GM23248 (cell line): ENCODE measurements around the gene ATP2C2. TPM values are rescaled to one million over a fixed set of nuclear protein-coding genes. Genes with fewer than 3 reads are reported as not detected.

Experiments used
- DNase-seq: peaks from one replicate; pipeline ENCODE4 v3.0.0-alpha.2; 2015
- H2AFZ ChIP-seq: fragments of 200-600 bp; sonication (generic); 2 replicates; pipeline ENCODE4 v1.6.1; 2016; ENCODE audit warnings: antibody characterized with exemption
- H3F3A ChIP-seq: fragments of 200-600 bp; sonication (generic); 2 replicates; pipeline ENCODE4 v1.6.1; 2016; ENCODE audit warnings: mild to moderate bottlenecking, antibody characterized with exemption, mixed run types; ENCODE audit not compliant: insufficient read depth
- H3K27ac ChIP-seq: fragments of 200-600 bp; sonication (generic); 2 replicates; pipeline ENCODE4 v1.5.1; 2016; ENCODE audit warnings: mild to moderate bottlenecking
- H3K27me3 ChIP-seq: fragments of 200-600 bp; sonication (generic); replicated peaks from 2 replicates; pipeline ENCODE4 v1.6.1; 2016; ENCODE audit warnings: mild to moderate bottlenecking; ENCODE audit not compliant: insufficient read depth
- H3K36me3 ChIP-seq: fragments of 200-600 bp; sonication (generic); 2 replicates; pipeline ENCODE4 v1.6.1; 2016; ENCODE audit warnings: low read depth, mild to moderate bottlenecking
- H3K4me1 ChIP-seq: fragments of 200-600 bp; sonication (generic); 2 replicates; pipeline ENCODE4 v1.6.1; 2016; ENCODE audit warnings: mild to moderate bottlenecking; ENCODE audit not compliant: insufficient read depth
- H3K4me2 ChIP-seq: fragments of 200-600 bp; sonication (generic); one replicate; pipeline ENCODE4 v1.6.1; 2016; ENCODE audit warnings: mild to moderate bottlenecking; ENCODE audit not compliant: unreplicated experiment
- H3K4me3 ChIP-seq: fragments of 200-600 bp; sonication (generic); 2 replicates; pipeline ENCODE4 v1.5.1; 2016; ENCODE audit warnings: mild to moderate bottlenecking
- H3K79me2 ChIP-seq: fragments of 200-600 bp; sonication (generic); 2 replicates; pipeline ENCODE4 v1.6.1; 2016; ENCODE audit warnings: mild to moderate bottlenecking; ENCODE audit not compliant: insufficient read depth
- H3K9ac ChIP-seq: fragments of 200-600 bp; sonication (generic); 2 replicates; pipeline ENCODE4 v1.6.1; 2016; ENCODE audit warnings: mild to moderate bottlenecking
- H3K9me2 ChIP-seq: fragments of 200-600 bp; sonication (generic); 2 replicates; pipeline ENCODE4 v1.6.1; 2016; ENCODE audit warnings: mixed run types, mild to moderate bottlenecking, moderate library complexity; ENCODE audit not compliant: insufficient read depth
- H3K9me3 ChIP-seq: fragments of 200-600 bp; sonication (generic); one replicate; pipeline ENCODE4 v1.6.1; 2017; ENCODE audit warnings: low read depth
- H4K20me1 ChIP-seq: fragments of 200-600 bp; sonication (generic); 2 replicates; pipeline ENCODE4 v1.6.0; 2016; ENCODE audit not compliant: insufficient read depth
- EZH2 ChIP-seq: fragments of 200-600 bp; sonication (generic); IDR thresholded peaks from 2 replicates; pipeline ENCODE4 v1.6.1; 2018; ENCODE audit warnings: antibody characterized with exemption, mild to moderate bottlenecking; ENCODE audit not compliant: insufficient read depth, poor library complexity, severe bottlenecking
- EZH2phosphoT487 ChIP-seq: fragments of 200-600 bp; sonication (generic); IDR thresholded peaks from 2 replicates; pipeline ENCODE4 v1.6.1; 2018; ENCODE audit warnings: antibody characterized with exemption, moderate library complexity, mild to moderate bottlenecking, low read depth; ENCODE audit not compliant: insufficient read depth
- WGBS, 2 experiments: methylation state at CpG; one replicate each; pipeline ENCODE4 v1.1.6; 2015 to 2017; ENCODE audit warnings: low lambda C conversion rate in 2 of 2, low coverage in 1 of 2; ENCODE audit errors: missing lambda C conversion rate in 2 of 2; 5-methylcytosine and 5-hydroxymethylcytosine counted together
- in situ Hi-C: fragments of 300-500 bp; cut with MboI; formaldehyde crosslinking; loops from 2 replicates; pipeline ENCODE4 v1.15.0; 2020
- polyA plus RNA-seq: library from polyadenylated mRNA; unstranded; fragments of >200 nt; fragmentation: Nextera tagmentation; extraction: Ambion mirVana; gene quantifications from 2 replicates; pipeline ENCODE4 v1.2.1, GENCODE V29; 2016
- total RNA-seq: library from RNA; depleted of rRNA; stranded (reverse); fragments of >200 nt; shearing (Covaris generic); gene quantifications from 2 replicates; pipeline ENCODE4 v1.2.3, GENCODE V29; 2014

ATP2C2 gene
- total and polyA plus RNA-seq, 2 experiments from 2014 or later, result 0.84 TPM; not detected in 1

DNA sequence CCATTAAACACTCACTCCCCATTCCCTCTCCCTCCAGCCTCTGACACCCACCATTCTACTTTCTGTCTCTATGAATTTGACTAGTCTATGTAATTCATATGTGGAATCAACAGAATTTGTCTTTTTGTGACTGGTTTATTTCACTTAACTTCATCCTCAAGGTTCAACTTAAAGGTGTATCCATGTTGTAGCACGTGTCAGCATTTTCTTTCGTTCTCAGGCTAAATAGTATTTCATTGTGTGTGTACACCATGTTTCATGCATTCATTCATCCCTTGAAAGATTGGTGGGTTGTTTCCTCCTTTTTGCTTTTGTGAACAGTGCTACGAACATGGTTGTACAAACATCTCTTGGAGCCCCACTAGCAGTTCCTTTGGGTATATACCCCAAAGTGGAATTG lies 36.0 kb downstream of the ATP2C2 start:
- Histone ChIP-seq H3K9ac (no peak overlapping the region), H3K9me3 (no peaks in the 10 kb centered on the region), H3K9me2 (no peaks in the 10 kb centered on the region), H3K79me2 (no peaks in the 10 kb centered on the region), H4K20me1 (no peaks in the 10 kb centered on the region), H3K27ac (no peak overlapping the region), H3K4me1 (no peaks in the 10 kb centered on the region), H3K36me3 (no peaks in the 10 kb centered on the region), H3F3A (no peaks in the 10 kb centered on the region), H3K27me3 (peaks cover 51% of the 10 kb centered on the region), H3K4me3 (no peak overlapping the region), H3K4me2 (no peak overlapping the region), H2AFZ (no peak overlapping the region)
- TF ChIP-seq EZH2 (no peak), EZH2phosphoT487 (no peak)
- no peak for DNase-seq
- in situ Hi-C loops, result no loop called here
- WGBS, 2 experiments, result 53% methylated on average over 3 of the region's 3 CpGs

DNA sequence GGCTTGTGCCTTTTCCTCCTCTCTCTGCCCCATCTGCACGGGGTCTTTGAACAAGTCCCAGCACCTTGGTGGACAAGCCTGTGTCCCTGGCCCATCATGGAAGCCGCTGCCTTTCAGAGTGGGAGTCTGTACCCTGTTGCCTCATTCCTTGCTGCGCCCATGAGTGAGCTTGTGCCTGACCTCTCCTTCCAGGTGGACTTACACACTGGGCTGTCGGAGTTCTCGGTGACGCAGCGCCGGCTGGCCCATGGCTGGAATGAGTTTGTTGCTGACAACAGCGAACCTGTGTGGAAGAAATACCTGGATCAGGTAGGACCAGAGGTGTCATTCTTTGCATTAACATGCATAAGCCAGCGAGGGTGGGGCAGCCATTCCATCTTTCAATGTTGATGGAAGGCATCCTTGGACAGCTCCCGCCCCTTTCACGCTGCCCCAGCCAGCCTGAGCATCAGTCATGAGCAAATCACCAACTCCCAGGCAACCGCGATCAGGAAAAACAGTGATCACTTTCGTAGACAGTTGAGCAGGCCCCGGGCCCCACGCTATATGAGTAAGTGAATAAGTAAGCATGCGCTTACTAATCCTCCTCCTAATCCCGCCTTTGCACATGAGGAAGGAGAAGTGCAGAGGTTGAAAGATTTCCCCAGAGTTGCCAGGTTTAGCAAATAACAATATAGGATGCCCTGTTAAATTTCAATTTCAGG lies 36.8 kb downstream of the ATP2C2 start:
- no peak overlapping the region for H3K9ac ChIP-seq
- H4K20me1 ChIP-seq, result no peaks in the 10 kb centered on the region
- in situ Hi-C loops, result no loop called here
- H3K36me3 ChIP-seq, result no peaks in the 10 kb centered on the region
- H3K4me3 ChIP-seq, result no peak overlapping the region
- H3K27ac ChIP-seq, result no peak overlapping the region
- TF ChIP-seq EZH2, result no peak
- TF ChIP-seq EZH2phosphoT487, result no peak
- no peaks in the 10 kb centered on the region for H3K9me2 ChIP-seq
- no peaks in the 10 kb centered on the region for H3K4me1 ChIP-seq
- WGBS, 2 experiments, result 72 to 75% methylated on average over 18 to 19 of the region's 19 CpGs
- H3K4me2 ChIP-seq, result no peak overlapping the region
- H3K27me3 ChIP-seq, result peaks cover 45% of the 10 kb centered on the region
- no peaks in the 10 kb centered on the region for H3F3A ChIP-seq
- H2AFZ ChIP-seq, result no peak overlapping the region
- H3K79me2 ChIP-seq, result no peaks in the 10 kb centered on the region
- no peaks in the 10 kb centered on the region for H3K9me3 ChIP-seq
- DNase-seq, result no peak

DNA sequence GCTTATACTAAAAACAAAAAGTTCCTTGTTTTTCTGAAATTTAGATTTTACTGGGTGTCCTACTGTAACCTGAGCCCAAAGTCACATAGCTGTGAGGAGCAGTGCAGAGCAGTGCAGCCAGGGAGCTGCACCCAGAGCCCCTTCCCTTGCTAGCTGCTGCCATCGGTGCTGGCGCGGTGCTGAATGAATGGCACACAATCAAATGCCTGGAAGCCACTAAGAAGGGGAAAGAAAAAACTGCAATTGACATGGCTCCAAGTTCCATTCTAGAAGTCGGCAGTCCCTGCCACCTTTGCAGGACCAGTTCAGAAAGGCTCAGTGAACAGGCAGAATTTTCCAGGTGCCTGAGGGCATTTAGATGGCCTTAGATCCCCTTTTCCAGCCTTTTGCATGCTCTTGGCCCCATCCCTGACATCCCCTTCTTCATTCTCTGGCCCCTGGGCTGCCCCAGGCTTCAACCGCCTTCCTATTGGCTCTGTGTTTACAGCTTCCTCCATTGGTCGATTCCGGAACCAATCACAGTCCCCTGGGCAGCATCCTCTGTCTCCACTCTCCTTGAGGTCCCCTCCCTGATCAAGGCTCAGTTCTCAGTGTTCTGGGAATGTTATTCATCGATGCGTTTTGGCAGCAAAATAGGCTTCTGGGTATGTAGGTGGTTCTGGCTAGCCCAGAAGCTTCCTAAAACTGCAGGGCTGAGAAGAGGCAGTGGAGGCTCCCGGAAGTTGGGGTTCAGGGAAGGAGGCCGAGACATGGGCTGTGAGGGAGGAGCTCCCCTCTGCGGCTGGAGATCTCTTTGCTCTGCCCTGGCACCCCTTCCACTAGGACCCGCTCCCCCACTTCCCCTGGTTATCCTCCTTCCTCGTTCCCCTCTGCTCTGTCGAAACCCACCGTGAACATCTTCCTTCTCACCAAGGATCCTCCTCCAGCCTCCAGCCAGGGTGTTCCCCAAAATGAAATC lies 37.9 kb downstream of the ATP2C2 start:
- in situ Hi-C loops, result no loop called here
- Histone ChIP-seq H3K4me2 (no peak overlapping the region), H3K27ac (no peak overlapping the region)

DNA sequence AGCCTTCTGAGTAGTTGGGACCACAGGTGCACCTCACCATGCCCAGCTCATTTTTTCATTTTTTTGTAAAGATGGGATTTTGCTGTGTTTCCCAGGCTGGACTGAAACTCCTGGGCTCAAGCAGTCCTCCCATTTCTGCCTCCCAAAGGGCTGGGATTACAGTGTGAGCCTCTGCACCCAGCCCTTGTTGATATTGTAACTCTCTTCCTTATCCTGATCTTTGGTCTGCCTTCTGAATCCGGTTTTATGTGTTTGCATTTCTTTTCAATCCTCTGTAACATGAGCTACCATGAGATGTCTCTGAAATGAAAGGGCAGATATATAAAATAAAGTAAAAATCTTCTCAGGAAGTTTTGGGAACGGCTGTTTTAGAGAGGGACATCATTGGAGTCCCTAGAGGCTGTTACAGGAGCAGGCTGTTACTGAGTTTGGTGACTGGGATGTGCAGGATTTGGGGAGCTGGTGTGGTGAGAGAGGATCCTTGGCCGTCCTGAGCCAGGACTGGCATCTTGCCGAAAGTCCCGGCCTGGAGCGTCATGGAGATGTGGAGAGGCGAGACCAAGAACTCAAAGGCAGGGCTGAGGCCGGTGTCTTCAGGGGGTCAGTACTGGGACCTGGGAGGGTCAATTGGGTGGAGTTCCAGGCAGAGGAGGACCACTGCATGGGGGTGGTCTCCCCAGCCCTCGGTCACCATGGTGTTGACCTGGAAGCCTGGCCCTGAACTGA lies 39.4 kb downstream of the ATP2C2 start:
- Histone ChIP-seq H3K27me3 (peaks cover 34% of the 10 kb centered on the region), H4K20me1 (no peaks in the 10 kb centered on the region), H3K4me2 (no peak overlapping the region), H2AFZ (no peak overlapping the region), H3K27ac (no peak overlapping the region), H3K36me3 (no peaks in the 10 kb centered on the region), H3K79me2 (no peaks in the 10 kb centered on the region), H3F3A (no peaks in the 10 kb centered on the region), H3K9ac (no peak overlapping the region), H3K4me3 (no peak overlapping the region), H3K9me2 (no peaks in the 10 kb centered on the region), H3K9me3 (no peaks in the 10 kb centered on the region), H3K4me1 (no peaks in the 10 kb centered on the region)
- in situ Hi-C loops, result no loop called here
- 51 to 52% methylated on average over 9 of the region's 9 CpGs for WGBS, 2 experiments
- TF ChIP-seq EZH2 (no peak), EZH2phosphoT487 (no peak)
- no peak for DNase-seq

More for the DNA sequence above, 37.9 kb downstream of the ATP2C2 start:
- no peaks in the 10 kb centered on the region for H3K79me2 ChIP-seq
- H3K4me3 ChIP-seq, result no peak overlapping the region
- H3K36me3 ChIP-seq, result no peaks in the 10 kb centered on the region
- WGBS, 2 experiments, result 37 to 38% methylated on average over 15 to 16 of the region's 16 CpGs
- DNase-seq, result no peak
- H2AFZ ChIP-seq, result no peak overlapping the region
- no peak overlapping the region for H3K9ac ChIP-seq
- peaks cover 41% of the 10 kb centered on the region for H3K27me3 ChIP-seq
- no peaks in the 10 kb centered on the region for H3K4me1 ChIP-seq
- H3F3A ChIP-seq, result no peaks in the 10 kb centered on the region
- no peaks in the 10 kb centered on the region for H4K20me1 ChIP-seq
- H3K9me3 ChIP-seq, result no peaks in the 10 kb centered on the region
- no peak for TF ChIP-seq EZH2
- TF ChIP-seq EZH2phosphoT487, result no peak
- H3K9me2 ChIP-seq, result no peaks in the 10 kb centered on the region
